ENCODE data around the gene C6orf141. TPM values are rescaled to one million over a fixed set of nuclear protein-coding genes. Genes with fewer than 3 reads are reported as not detected.
"Not testable (repeated sequence)": the region's sequence is repeated elsewhere in the genome, so short reads cannot be mapped to it uniquely, and the experiment has no call there.

The C6orf141 gene
- total RNA-seq, 1 donor: 1.3 TPM

- no peak for DNase-seq (ENCODE audit: low read depth in 2 of 3, low spot score in 2 of 3)
Measured at GRCh38 chr6:49565855-49566254, 15.4 kb downstream of the C6orf141 start.

- no peak for DNase-seq (ENCODE audit: low read depth in 2 of 3, low spot score in 2 of 3)
Measured at GRCh38 chr6:49570474-49571079, 20.1 kb downstream of the C6orf141 start.

GRCh38 chr6:49576618-49577017 lies 26.1 kb downstream of the C6orf141 start:
- no peak for DNase-seq (ENCODE audit: low read depth in 2 of 3, low spot score in 2 of 3)

- no peak for DNase-seq (ENCODE audit: low read depth in 2 of 3, low spot score in 2 of 3)
Measured at GRCh38 chr6:49579649-49580048, 29.2 kb downstream of the C6orf141 start.

GRCh38 chr6:49582529-49582928 lies 32.1 kb downstream of the C6orf141 start:
- no peak for DNase-seq (ENCODE audit: low read depth in 2 of 3, low spot score in 2 of 3)

GRCh38 chr6:49587262-49587661 lies 36.8 kb downstream of the C6orf141 start:
- DNase-seq (ENCODE audit: low read depth in 2 of 3, low spot score in 2 of 3): not testable (repeated sequence)

Other genes starting within 250 kb of the C6orf141 start
- gene MMUT, start 87.4 kb upstream of the C6orf141 start, total RNA-seq: 6.2 TPM
- 1.1 TPM for gene CENPQ, start 87.3 kb upstream of the C6orf141 start, total RNA-seq
- not detected for gene GLYATL3, start 50.7 kb upstream of the C6orf141 start, total RNA-seq
- 3.5 TPM for gene RHAG, start 86.2 kb downstream of the C6orf141 start, total RNA-seq
- under 0.01 TPM for gene CRISP2, start 162.9 kb downstream of the C6orf141 start, total RNA-seq
- gene CRISP3, start 193.7 kb downstream of the C6orf141 start, total RNA-seq: under 0.01 TPM
- not detected for gene PGK2, start 236.6 kb downstream of the C6orf141 start, total RNA-seq

Data from hematopoietic multipotent progenitor cell (in vitro differentiated cells).